ENCODE data around the gene ENC1. TPM values are rescaled to one million over a fixed set of nuclear protein-coding genes. Genes with fewer than 3 reads are reported as not detected.

ENC1 gene
- total RNA-seq, 1 experiment from 2014 or later: 48.1 TPM

DNA sequence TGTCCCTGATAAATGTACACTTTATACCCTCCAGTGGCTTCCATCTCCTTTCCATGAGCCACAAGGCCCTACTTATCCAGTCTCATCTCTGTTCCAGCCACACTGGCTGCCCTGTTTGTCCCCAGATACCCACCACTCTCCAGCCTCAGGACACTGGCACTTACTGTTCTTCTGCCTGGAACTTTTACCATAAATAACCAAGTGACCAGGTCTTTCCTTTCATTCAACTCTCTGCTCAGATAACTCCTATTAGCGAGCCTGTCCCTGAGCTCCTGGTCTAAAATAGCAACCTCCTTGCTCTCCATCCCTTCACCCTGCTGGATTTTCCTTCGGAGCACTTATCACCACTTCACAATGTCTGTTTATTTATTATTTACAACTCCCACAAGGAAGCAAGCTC lies 16.6 kb upstream of the ENC1 start:
- DNase-seq (ENCODE audit: low read depth): no peak

DNA sequence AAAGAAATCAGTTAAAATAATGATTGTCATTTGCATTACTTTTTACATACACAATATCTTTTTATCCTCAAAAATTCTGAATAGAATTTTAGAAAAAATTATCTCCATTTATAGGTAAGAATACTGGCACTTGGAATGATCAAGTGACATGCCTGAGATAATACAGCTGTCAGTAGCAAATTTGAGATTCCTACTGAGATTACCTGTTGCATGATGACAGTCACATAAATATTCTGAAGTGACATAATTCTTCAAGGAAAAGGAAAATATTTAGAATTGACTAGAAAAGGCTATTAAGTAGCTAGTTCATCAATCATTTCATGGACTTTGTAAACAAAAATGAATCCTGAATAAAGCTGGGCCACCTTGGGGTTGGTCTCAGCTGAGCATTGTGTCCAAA lies 15.2 kb upstream of the ENC1 start:
- DNase-seq (ENCODE audit: low read depth): no peak

DNA sequence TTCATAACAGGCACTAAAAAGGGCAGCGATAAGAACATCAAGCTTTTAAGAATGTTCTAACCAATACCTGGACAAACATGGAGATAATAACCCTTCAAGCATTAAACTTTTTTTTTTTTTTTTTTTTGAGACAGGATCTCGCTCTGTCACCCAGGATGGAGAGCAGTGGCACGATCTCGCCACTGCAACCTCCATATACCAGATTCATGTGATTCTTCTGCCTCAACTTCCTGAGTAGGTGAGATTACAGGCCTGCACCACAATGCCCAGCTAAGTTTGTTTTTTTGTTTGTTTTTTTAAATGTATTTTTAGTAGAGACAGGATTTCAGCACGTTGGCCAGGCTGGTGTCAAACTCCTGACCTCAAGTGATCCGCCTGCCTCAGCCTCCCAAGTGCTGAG lies 14.7 kb upstream of the ENC1 start:
- DNase-seq (ENCODE audit: low read depth): no peak

DNA sequence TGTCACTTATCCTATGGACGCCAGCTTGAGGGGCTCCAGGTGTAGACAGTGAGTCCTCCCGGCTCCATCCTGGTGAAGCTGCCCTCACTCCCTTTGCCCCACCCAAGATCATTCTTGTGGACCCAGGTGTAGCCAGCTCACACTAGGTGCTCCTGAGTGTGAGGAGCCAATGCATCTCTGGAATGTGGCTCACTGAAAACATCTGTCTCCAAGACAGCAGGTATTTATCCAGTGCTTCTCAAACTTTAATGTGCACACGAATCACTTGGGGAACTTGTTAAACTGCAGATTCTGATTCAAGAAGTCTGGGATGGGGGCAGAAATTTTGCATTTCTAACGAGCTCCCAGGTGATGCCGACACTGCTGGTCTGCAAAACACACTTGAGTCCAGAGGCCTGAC lies 13.5 kb upstream of the ENC1 start:
- no peak for DNase-seq (ENCODE audit: low read depth)

DNA sequence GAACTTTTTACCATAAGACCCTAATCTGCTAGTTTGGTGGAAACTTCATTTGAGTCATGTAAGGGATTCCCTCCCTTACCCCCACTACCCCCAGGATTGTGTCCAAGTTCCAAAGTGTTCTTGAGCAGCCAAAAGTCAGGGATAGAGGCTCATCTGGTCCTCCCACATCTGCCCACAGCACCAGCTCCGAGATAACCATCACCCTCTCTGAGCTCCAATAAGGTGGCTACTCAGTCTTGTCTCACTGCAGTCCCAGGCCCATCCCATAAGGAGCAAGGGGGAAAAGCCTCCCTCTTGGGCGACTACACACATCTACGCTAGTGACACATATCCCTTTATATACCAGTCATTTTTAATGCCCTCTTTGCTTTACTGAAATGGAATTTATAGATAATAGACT lies 12.0 kb upstream of the ENC1 start:
- DNase-seq (ENCODE audit: low read depth): no peak

DNA sequence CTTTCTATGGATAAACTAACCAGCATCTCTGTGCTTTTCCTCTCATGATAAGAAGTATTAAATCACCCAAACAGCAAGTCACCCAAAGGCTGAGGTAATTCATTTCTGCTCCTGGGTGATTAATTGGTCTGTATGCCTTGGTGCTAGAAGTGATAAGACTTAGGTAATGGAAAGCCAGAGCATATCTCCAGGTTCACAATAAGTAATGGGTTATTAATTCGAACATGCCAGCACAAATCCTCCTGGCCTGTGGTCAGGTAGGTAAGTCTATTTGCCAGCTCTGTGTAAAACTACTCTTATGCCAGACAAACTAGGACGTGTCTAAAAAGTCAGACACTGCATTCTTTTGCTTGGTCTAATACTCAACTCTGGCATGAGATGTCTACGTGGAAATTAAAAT lies 11.2 kb upstream of the ENC1 start:
- no peak for DNase-seq (ENCODE audit: low read depth)

DNA sequence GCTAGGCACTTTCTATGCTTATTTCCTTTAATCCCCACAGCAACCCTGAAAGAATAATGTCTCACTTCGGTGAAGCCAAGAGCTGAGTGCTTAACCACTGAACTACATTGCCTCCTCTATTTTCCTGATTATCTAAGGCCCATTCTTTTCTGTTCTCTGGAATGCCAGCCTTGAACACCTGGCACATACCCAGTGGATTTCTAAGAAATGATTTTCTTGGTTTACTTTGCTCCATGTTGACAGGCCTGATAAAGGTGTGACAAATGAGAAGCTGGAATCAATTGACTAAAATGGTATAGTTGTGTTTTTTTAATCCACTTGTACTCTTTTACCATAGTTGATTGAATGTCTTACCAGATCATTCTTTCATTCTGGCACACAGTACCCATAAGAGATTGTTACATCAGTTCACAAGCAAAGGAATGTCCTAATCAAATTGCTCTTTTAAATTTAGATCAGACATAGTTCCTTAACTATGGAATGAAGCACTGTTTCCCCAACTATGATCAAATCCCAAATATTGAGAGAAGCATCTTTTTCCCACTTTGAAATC lies 9.0 kb upstream of the ENC1 start:
- DNase-seq (ENCODE audit: low read depth): no peak

DNA sequence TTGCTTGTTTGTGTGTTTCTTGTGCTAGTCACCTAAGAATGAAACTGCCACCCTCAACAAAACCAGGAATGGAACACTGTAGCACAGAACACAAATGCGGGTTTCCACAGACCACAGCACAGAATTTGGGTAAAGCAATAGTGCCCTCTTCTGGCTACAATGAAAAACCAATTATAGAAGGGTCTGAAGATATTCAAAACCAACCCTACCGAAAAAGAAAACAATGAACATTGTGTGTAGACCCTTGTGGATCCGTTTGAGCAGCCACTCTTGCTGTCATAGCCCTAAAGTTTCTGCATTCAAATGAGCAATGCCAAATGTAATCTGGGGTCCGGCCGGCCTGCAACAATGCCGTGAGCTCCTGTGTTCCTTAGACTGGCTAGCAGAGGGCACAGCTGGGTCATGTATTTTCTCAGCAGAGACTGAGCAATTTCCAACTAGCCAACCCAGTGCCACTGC lies 8.3 kb upstream of the ENC1 start:
- DNase-seq (ENCODE audit: low read depth): peak; percentile 66

DNA sequence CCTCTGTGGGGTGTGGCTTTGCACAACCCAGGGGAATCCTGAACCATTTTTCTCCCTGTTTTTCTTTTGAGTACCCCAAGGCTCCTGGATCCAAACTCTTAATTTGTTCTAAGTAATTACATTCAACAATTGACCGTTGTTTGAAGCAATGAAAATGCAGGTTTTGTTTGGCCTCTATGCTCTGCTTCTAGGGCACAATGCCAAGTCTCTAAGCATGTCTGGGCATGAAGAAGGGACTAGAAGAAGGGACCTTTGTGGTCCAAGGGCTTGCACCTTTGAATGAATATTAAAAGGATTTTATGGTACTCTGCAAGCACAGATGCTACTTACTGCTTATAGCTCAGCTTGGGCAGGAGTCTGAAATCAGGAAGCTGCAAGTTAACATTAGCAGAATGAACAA lies 6.6 kb upstream of the ENC1 start:
- no peak for DNase-seq (ENCODE audit: low read depth)

DNA sequence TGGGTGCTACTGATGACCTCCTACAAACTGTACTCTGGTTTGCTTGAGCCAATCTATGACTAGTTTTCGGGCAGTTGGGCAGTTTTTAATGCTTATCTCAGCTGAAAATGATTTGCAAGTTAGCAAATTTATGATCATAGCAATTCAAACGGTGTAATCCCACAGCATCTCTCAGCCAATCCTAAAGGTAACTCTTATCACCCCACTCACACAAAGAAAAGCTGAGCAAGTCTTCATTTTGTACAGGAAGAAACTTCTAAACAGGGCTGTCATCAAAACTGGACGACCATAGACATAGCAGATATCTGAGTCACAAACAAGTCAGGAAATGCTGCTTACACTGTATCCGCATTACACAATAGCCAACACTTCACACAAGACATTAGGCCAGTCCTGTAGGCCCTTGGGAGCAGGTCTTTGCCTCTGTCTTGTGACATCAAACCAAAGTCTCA lies 2.6 kb upstream of the ENC1 start:
- peak; percentile 96 for DNase-seq (ENCODE audit: low read depth)

DNA sequence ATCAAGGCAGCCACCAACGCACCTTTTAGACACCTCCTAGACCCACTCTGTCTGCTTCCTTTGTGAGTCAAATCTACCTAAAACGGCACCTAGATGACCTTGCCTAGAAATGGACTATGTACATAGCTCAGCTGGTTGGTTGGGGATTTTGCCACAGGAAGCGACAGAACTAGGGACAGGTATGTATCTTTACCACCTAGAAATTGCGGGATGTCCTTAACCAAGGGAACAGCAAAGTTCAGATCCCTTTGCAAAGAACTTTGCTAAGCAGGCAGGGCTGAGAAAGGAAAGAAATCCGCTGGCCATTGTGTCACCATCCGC lies 2.0 kb upstream of the ENC1 start:
- no peak for DNase-seq (ENCODE audit: low read depth)

DNA sequence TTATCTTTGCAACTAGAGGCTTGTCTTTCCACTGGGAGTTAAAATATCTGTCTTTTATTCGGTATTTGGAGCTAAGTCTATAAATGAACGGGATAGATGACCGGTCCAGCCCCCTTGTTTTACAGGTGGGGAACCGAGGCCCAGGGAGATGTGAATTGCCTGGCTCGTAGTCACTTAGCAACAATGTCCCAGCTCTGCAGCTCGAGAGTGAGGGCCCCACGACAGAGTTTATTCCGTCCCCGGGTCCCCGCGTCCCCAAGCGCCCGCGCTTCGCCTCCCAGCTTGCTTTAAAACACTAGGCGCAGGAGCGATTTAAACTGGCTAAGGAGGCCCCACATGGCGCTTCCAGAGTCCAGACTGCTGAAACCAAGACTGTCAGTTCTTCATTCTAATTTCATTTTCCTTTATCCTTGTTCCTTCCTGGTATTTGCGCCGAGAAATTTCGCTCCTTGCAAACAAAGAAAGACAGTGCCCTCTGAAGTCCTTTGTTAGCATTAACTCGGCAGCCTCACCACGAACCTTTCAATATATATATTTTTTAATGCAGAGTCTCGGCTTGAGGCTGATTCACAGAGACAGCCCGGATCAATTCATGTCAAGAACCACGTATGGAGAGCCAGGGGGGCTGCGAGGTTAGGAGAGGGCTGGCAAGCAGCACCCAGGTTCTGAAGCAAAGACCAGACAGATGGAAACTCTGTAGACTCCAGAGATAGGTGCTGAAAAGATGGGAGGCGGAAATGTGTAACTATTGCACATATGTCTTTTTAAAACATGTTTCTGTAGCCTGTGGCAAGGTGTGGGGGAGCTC lies 1.4 kb upstream of the ENC1 start:
- peak; percentile 88 for DNase-seq (ENCODE audit: low read depth)

DNA sequence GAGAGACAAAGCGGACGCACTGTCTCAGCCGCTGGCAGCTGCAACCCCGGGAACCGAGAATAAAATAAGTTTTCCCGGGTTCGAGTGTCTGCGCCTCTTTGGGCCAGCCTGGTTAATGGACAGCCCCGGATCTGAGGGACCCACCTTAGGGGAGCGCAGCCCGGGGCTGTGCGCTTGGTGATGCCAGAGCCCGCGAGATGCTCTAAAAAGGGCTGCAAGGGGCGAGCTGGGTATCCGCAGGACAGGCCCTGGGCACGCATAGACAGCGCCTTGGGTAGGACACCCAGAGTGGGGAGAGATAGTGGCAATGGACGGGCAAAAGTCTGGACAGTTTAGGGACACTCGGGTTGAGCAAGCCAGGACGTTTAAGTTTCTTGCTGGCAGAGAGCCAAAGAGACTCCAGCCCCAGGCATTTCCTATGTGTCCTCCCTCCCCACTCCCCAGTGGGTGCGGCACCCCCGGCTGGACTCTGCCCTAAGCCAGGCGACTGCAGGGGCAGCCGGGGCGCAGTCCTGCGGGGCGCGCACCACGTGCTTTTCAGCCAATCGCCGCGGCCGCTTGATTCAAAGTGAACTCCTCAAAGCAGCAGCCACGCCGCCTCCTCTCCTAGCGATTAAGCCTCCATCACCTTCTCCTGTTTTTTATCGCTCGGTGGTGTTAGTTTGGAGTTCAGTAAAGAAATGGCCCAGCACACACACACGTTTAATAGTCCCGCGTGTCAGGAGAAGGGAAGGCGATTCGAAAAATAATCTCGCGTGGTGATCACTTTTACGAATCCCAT lies 616 bp upstream of the ENC1 start:
- peak; percentile 92 for DNase-seq (ENCODE audit: low read depth)

DNA sequence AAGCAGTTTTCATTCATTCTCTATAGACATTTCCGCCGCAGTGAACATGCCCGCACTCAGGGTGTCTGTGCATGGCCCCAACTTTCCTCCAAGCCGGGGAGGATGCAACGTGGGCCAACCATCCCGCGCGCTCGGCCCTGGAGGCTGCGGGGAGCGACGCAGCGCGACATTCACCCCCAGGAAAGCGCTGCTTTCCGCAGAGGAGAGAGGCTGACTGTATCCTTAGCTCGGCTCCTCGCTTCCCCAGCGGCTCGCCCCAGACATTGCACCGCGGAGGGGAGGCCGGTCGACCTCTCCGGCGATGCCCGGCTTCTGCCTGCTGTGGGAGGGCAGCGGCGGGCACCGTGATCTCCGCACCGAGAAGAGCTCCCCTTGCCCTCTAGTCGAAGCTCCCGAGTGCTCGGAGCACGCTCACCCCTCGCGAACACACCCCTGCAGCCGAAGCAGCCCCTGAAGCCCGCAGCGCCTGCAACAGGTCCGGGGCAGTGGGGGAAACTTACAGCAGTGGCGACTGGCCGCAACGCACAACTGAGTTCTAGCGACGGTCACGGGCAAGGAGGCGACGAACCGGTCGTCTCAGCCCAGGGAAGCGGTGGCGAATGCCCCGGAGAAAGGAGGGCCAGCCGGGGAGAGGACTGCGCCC lies 600 bp downstream of the ENC1 start:
- peak; percentile 54 for DNase-seq (ENCODE audit: low read depth)

DNA sequence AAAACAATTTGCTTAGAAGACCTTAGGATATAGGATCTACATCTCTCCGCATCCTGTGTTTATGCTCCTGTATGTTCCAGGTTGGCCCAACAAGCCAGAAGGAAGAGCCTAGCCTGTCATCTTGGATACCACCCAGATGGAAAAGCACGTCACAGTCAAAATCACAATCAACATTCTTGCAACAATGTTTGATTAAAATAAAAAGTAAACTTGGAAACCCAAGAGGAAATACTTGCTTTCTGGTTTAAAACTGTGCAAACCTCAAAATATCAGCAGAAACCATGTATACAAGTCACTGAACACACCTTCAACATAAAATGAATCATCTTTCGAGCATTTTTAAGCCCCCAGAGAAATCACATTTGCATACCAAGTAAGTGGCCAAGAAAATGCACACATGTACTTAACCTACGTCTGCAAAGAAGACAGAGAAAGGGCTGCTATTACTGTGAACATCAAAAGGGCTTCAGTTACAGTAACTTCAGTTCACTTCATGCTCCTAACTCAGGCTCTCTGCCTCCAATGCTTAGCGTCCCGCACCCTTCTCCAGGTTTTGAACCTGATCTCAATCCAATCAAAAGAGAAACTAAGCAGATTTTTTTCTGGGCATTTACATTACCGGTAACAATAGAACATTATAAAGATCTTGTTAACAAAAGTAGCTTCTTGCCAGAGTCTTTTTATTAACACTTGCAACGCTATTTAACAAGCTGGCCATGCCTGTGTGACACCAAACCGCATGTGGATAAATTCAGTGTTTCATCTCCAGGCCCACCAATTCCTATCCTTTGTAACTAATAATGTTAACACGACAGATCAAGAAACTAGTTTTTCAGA lies 1.3 kb downstream of the ENC1 start:
- DNase-seq (ENCODE audit: low read depth): peak; percentile 73

DNA sequence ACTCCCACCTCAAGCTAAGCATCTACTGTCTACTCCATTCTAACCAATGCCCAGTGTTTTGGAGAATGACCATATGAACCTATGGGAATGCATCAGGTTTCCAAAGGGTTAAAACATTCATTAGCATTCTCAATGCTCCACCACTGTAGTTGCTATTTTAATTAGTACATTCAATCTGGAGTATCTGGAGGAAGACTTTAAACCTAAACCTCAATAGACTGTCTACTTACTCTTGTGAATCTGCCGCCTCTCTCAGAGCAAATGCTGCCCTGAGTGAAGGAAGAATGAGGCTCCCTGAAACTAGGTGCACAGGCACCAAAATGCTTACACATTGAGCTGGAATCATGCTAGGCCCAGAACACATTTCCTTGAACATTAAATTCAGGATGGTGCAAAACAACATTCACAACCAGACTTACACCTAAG lies 2.0 kb downstream of the ENC1 start:
- DNase-seq (ENCODE audit: low read depth): peak; percentile 35

DNA sequence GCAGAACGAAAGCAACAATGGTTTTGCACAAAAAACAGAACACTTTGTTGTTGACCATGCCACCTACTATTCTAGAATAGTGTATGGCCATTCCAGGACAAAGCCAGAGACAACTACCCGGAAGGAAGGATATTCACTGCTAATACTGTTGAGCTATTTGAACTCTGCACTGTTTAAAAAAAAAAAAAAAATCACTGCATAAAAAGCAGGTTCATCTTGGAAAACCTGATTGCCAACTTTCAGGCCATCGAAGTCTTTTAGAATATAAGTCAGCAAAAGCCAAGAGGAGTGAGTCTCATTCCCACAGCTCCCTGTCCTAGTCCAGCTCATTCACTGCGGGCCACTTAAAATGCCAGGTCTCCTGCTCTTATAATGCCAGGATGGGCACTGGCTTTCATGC lies 4.0 kb downstream of the ENC1 start:
- DNase-seq (ENCODE audit: low read depth): no peak

DNA sequence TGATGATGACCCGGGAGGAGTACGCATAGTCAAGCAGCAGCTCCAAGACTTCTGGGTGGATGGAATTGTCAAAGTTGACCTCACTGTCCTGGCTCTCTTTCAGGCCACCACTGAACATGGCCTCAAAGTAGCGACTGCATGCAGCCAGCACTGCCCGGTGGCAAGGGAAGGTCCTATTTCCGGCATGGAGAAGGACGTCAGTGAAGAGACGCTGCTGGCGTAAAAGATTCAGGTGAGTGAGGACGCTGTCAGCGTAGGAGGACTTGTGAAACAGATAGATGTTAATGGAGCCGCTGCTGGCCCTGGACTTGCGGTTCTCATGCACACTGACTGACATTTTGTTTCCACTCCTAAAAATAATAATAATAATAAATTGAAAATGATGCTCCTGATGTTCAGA lies 4.4 kb downstream of the ENC1 start:
- no peak for DNase-seq (ENCODE audit: low read depth)

DNA sequence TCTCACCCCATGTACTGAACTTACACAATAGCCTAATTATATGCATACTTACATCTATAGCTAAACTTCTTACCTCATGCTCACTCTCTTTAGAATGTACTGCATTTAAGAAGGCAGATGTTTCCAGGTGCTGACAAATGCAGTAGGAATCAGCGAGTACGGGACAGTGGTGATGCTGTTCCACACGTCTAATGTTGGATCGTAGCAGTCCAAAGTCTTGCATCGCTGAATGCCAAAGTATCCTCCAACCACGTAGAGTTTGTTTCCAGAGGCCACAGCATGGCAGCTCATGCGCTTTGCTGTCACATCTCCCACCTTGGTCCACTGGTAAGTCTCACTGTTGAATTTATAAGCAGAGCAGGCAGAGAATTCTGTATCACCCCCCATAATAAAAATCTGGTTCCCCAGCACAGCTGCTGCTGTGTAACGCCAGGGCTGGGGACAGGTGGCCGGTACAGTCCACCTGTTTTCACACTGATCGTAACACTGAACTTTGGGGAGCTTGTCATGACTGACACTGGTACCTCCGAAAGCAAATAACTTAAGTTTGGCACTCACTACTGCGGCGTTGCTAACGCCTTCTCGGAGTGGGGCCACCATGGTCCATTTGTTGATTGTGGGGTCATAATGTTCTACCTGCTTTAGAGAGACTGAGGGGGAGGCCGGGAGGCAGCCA lies 5.8 kb downstream of the ENC1 start:
- no peak for DNase-seq (ENCODE audit: low read depth)

DNA sequence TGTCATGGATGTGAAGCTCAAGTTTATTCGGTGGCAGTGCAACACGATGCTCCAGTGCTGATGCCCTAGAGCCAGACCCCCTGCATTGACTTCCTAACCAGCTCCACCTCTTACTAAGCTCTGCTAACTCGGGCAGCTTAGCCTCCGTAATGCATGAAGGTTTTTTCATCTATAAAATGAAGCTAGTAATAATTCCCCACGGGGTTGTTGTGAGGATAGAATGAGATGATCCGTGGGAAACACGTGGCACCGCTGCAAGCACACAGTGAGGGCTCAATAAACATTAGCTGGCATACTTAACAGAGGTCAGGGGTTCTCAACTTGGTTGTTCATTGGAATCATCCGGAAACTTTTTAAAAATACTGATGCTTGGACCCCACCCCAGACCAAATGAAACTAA lies 6.8 kb downstream of the ENC1 start:
- DNase-seq (ENCODE audit: low read depth): no peak

DNA sequence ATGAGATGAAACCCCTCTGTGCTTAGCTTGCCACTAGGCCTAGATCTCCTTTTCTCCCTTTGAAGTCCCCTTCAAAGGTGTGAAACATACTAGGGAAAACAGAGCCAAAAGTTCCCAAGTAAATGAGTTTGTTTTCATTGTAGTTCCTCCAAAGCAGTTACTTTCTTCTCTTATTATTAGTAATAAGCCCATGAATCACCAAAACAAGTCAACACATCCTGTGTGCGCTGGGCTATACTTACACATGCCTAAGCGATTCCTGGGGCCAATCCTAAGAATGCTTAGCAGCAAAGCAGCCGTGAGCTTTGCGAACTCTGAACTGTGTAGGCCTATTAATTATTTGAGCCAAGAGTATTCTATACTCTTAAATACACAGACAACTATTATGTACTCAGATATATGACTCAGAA lies 7.6 kb downstream of the ENC1 start:
- DNase-seq (ENCODE audit: low read depth): peak; percentile 83
